K562 (cell line): Measurements from ENCODE around the gene NRTN. TPM values are rescaled to one million over a fixed set of nuclear protein-coding genes. Genes with fewer than 3 reads are reported as not detected.

Experiments
- CC2D1A ChIP-seq: fragments of 450-650 bp; IDR thresholded peaks from 2 replicates; pipeline ENCODE4 v1.6.1; 2017; ENCODE audit warnings: mild to moderate bottlenecking
- CREB3L1 ChIP-seq: fragments of 450-650 bp; IDR thresholded peaks from 2 replicates; pipeline ENCODE4 v1.6.1; 2014; ENCODE audit warnings: low read depth, mild to moderate bottlenecking, moderate library complexity, borderline replicate concordance
- CTCFL ChIP-seq: IDR thresholded peaks from 2 replicates; pipeline ENCODE4 v1.6.1; 2011; ENCODE audit warnings: borderline replicate concordance, low read depth, mild to moderate bottlenecking, moderate library complexity, low read length; ENCODE audit not compliant: insufficient read depth, poor library complexity, severe bottlenecking
- ELF4 ChIP-seq: fragments of 450-650 bp; formaldehyde crosslinking; IDR thresholded peaks from 2 replicates; pipeline ENCODE4 v1.4.0; 2022; ENCODE audit warnings: missing genetic modification characterization
- ESRRA ChIP-seq: fragments of 450-650 bp; IDR thresholded peaks from 2 replicates; pipeline ENCODE4 v1.6.1; 2014; ENCODE audit warnings: low read depth, mild to moderate bottlenecking, moderate library complexity, borderline replicate concordance
- EZH2 ChIP-seq: IDR thresholded peaks from 2 replicates; pipeline ENCODE4 v1.6.1; 2012; ENCODE audit warnings: low read depth, mild to moderate bottlenecking, inconsistent platforms, low read length, borderline replicate concordance
- FOXK2 ChIP-seq, 2 experiments: fragments of 450-650 bp; IDR thresholded peaks in 1 of 2; conservative IDR thresholded peaks in 1 of 2; 2 replicates each; pipeline ENCODE4 v1.6.1; 2016; ENCODE audit warnings: low read depth in 2 of 2, mild to moderate bottlenecking in 1 of 2
- HNRNPLL ChIP-seq: fragments of 200-400 bp; formaldehyde crosslinking; IDR thresholded peaks from 2 replicates; pipeline ENCODE4 v1.6.1; 2017; ENCODE audit warnings: low read length, low read depth, mild to moderate bottlenecking; ENCODE audit not compliant: poor library complexity, severe bottlenecking
- MIER1 ChIP-seq: fragments of 450-650 bp; IDR thresholded peaks from 2 replicates; pipeline ENCODE4 v1.6.1; 2016; ENCODE audit warnings: antibody characterized with exemption, mild to moderate bottlenecking, low read depth
- RBFOX2 ChIP-seq: fragments of 200-400 bp; formaldehyde crosslinking; IDR thresholded peaks from 2 replicates; pipeline ENCODE4 v1.6.1; 2017; ENCODE audit warnings: low read depth, mild to moderate bottlenecking, low read length, moderate library complexity
- RFX1 ChIP-seq: fragments of 450-650 bp; IDR thresholded peaks from 2 replicates; pipeline ENCODE4 v1.6.1; 2016; ENCODE audit warnings: mild to moderate bottlenecking, moderate library complexity
- TBL1XR1 ChIP-seq, 2 experiments: IDR thresholded peaks; 2 replicates each; pipeline ENCODE4 v1.6.1; 2012; ENCODE audit warnings: improper control_type of control experiment in 2 of 2, low read length in 2 of 2, mild to moderate bottlenecking in 1 of 2
- ZNF134 ChIP-seq: fragments of 250-450 bp; sonication (Bioruptor Pico); conservative IDR thresholded peaks from 2 replicates; pipeline ENCODE4 v1.4.0; 2020
- ZNF318 ChIP-seq, 2 experiments: fragments of 450-650 bp; IDR thresholded peaks; 2 replicates each; pipeline ENCODE4 v1.6.1; 2016; ENCODE audit warnings: mild to moderate bottlenecking in 2 of 2, borderline replicate concordance in 1 of 2, low read depth in 1 of 2, moderate library complexity in 1 of 2
- ZNF444 ChIP-seq: fragments of 250-450 bp; sonication (Bioruptor Pico); IDR thresholded peaks from 2 replicates; pipeline ENCODE4 v1.4.0; 2020; ENCODE audit warnings: mild to moderate bottlenecking, moderate library complexity
- ZNF75A ChIP-seq: fragments of 450-650 bp; formaldehyde crosslinking; IDR thresholded peaks from 2 replicates; pipeline ENCODE4 v1.4.0; 2020; ENCODE audit warnings: mild to moderate bottlenecking
- polyA plus RNA-seq, 8 experiments: library from polyadenylated mRNA; depleted of rRNA in 4 of 8; stranded (reverse) in 5 of 8; unstranded in 3 of 8; fragments of >200 nt; fragmentation: Nextera tagmentation in 2 of 8; fragmentation: Illumina TruSeq in 1 of 8; extraction: Ambion mirVana in 2 of 8; extraction: Trizol in 1 of 8; gene quantifications; 2 replicates each; pipeline versions ENCODE4 v1.2.1 to v1.2.3, GENCODE V29; 2011 to 2014; ENCODE audit warnings: inconsistent platforms in 1 of 8, missing spikeins in 1 of 8
- total RNA-seq, 7 experiments: library from RNA; depleted of rRNA in 6 of 7; stranded (reverse); fragments of >200 nt in 6 of 7; fragmentation: Illumina TruSeq in 2 of 7; extraction: Trizol in 2 of 7; gene quantifications; 2 replicates each; pipeline versions ENCODE4 v1.2.1 to v1.2.3, GENCODE V29; 2011 to 2021; ENCODE audit warnings: low replicate concordance in 1 of 7

The NRTN gene
- total and polyA plus RNA-seq, 9 of the 15 experiments (the other 6 are each of a cell fraction or from before 2014, with no cell fraction given) = 0.62 to 8.1 (median 1.6) TPM; not detected in 2

- TF ChIP-seq FOXK2 (conservative IDR thresholded peaks at IDR 0.05 in 1 of 2, IDR thresholded peaks at IDR 0.05 in 1 of 2; ENCODE audit: low read depth in 2 of 2) = peak; percentile 66 to 84
- TF ChIP-seq ESRRA = peak; percentile 77
- TF ChIP-seq CREB3L1 = peak; percentile 36; the same call in 1 of the 2 replicates
- no peak for TF ChIP-seq EZH2
- no peak for TF ChIP-seq RFX1
- TF ChIP-seq HNRNPLL = no peak
- TF ChIP-seq CTCFL = peak; percentile 88
- no peak for TF ChIP-seq CC2D1A
- no peak for TF ChIP-seq ZNF318 (IDR thresholded peaks at IDR 0.05; ENCODE audit: borderline replicate concordance in 1 of 2, low read depth in 1 of 2)
- no peak for TF ChIP-seq ZNF444
- TF ChIP-seq ELF4 = no peak
- peak; percentile 50; the same call in 1 of the 2 replicates for TF ChIP-seq RBFOX2
- TF ChIP-seq TBL1XR1 (IDR thresholded peaks at IDR 0.05; ENCODE audit: low read length in 2 of 2) = no peak
- no peak for TF ChIP-seq ZNF75A (CRISPR knock-in tag)
- no peak for TF ChIP-seq MIER1
- TF ChIP-seq ZNF134 (CRISPR knock-in tag) = no peak
Observed at GRCh38 chr19:5805462-5806132, 730 bp downstream of the NRTN start (continued).
